GM19463 (cell line): ENCODE data around the gene NNAT.

Experiments
- ATAC-seq: cut with Tn5 transposase; IDR thresholded peaks from one replicate; pipeline ENCODE4 v1.9.1; 2021; ENCODE audit warnings: mild to moderate bottlenecking, moderate library complexity; ENCODE audit not compliant: unreplicated experiment

The NNAT gene

DNA sequence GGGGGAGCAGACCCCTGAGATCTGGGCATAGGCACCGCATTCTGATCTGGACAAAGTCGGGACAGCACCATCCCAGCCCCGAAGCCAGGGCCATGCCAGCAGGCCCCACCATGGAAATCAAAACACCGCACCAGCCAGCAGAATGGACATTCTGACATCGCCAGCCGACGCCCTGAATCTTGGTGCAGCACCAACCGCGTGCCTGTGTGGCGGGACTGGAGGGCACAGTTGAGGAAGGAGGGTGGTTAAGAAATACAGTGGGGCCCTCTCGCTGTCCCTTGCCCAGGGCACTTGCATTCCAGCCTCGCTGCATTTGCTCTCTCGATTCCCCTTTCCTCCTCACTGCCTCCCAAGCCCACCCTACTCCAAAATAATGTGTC, 2.0 kb downstream of the NNAT start:
- ATAC-seq: no peak

DNA sequence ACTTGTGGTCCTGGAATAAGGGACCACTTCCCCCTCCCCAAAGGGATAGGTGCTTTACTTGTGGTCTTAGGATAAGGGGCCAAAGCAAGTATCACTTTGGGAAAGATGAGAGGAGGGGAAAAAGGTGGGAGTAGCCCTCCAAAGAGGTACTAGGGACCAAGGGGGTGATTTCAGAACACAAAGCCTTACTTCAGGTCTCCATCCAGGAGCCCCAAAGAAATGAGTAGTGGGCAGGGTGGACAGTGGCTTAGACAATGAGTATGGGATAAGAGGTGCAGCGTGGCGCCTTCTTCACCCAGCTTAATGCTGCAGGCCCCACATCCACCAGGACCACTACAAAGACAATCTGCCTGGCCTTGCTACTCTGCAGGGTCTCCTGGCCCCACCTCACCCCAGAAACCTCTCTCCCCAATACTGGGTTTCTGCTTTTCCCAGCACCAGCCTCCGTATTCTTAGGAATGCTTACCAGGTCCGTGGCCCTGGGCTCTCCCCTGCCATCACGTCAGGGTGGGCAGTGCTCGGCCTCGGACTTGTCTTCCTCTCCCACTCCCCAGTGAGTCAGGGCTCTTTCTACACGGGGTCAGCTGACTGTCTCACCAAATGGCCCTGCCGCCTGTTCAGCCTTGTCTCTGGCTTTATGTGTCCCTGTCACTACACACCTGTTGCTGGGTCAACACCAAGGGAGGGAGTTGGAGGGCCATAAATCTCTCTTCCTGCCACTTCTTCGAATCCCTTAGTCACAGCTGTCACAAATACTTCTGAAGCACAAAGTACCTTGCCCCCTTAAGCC, 3.1 kb downstream of the NNAT start:
- no peak for ATAC-seq

DNA sequence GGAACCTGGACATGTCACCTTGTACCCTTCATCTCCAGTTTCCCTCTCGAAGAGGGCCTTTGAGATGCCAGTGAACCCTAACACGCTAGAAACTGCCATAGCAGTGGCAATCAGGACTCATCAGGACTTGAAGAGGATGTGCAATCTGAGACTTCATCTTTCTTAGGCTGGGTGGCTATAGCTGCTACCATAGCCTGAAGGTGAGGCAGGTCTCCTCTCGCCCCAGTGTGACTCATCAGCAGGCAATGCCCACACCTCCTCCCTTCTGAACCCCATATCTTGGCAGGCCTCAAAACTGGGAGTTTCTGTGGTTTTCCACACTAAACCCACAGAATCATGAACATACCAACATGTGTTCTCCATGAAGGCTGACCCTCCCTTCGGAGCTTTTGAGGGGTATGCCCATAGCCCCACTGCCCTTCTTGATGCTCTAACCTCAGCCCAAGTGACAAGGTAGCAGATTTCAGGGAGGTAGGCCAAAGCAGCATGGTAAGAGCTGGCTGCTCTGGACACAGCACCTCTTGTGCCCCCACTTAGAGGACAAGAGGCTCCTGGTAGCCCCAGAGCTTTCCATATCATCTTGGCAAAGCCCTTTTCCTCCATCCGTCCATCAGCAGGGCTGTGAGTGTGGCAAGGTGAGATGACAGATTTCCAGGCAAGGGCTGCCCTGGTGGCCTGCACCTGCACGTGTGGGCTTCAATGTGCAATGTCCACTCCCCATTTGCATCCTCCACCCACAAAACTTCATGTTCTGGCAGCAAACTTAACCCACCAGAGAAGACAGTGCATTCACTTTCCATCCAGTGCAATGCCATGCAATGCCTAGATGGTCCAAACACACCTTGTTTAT, 4.0 kb downstream of the NNAT start:
- no peak for ATAC-seq

DNA sequence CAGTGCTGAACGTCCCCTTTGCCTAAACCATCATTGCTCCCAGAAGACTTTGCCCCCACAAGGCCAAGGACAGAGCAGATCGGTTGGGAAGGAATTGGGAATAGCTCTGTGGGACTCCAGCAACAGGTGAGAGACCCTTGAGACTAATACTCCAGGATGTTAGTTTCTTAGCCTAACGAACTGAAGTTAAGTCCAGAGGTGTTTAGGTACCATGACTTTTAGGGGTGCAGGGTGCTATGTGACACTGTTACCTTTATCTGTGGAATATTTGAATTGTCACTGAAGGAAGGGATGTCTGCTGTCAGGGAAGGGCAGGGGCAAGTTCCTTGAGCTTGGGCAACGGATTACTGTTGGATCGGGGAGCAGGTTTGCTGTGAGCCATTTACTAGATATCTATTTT, 4.8 kb downstream of the NNAT start:
- no peak for ATAC-seq

DNA sequence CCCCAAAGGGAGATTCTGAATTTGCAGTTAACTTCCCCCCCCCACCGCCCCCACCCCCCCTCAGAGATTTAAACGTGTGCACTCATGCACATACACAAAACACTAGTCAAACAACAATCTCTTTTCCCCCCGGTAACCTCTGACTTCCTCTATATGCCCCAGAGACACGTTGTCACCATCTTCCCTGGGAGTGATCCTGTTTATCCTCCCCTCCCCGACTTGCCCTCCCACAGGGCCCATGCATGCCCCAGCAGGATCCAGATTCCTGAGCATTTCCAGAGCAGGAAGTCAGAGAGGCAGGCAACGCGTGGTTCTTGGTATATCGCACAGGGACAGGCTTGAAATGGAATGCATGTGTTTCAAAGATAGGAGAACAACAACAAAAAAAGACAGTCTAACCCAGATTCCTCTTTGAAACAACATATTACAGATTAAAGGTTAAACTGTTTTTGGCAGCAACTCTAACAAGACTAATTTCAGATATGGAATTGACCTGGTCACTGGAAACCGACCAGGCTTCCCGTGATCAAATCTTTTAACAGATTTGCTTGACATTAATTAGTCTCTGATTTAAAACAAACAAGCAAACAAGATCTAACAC, 5.3 kb downstream of the NNAT start:
- ATAC-seq: no peak

DNA sequence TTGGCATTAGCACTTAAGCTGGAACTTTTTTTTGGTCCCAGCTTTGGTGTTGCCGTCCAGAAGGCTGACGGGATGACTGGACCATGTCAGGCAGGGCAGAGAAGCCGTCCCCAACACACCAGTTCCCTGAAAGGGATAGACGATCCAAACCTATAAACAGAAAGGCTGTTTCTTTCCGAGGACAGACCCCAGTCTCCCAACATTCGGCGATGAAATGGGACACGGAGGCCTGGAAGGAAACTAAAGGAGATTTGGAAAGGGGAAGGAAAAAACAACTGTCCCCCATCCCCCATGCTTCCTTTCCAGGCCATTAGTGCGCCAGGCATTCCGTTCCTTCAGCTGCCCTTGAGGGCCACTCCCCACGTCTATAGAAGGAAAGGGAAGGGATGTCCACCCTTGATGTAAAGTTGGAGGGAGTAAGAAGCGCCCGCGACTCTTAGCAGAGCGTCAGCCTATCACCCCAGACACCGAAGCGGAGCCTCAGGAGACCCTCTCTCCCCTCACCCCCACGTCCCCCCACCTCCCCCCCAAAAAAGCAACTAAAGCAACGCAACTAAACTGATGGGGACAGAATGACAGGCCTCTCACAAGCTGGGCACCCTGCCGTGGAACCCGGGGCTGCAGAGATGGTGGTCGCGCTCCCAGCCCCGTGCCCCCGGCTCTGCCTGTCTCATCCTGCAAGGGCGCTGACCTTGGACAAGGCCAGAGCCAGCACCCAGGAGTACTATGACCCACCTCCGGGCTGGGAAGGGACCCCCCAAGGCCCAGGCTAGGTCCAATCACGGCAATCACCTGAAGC, 6.0 kb downstream of the NNAT start:
- no peak for ATAC-seq

DNA sequence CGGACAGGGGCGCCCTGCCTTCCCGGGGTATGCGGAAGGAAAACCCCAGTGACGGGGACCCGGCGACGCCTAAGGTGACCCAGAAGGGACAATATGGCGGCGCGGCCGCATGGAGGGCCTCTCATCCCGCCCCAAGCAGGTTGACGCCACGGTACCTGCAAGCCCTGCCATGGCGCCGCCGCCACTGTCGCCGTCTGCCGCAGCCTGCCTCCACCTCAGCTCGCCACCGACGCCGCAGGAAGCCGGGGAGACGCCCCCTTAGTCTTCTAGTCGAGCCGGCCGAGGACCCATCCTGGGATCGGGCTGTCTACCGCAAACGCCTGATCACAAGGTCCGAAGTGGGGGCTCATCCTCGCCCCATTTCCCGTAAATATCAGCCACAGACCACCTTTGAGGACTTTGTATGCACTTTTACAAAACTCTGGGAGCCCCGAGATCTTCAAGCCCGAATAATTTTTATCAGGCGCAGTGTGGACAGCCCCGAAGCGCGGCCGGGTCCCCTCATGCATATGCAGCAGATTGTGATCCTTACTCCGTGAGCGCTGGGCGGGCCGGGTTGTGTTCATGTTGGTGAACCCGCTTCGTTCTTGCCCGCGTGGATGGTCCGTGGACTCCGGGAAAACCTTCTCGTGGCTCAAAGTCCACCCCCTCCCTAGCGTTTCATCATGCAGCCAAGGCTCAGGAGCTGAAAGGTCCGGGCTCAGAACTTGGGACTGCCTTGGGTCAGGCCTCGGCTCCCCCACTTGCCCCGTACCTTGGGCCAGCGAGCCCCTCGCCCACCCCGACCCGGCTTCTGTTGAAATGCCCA, 6.8 kb downstream of the NNAT start, which contains the start of gene BLCAP:
TSS of gene BLCAP (minus strand) at position 239 of the 808 bp plus-strand sequence. CDS start 8,702 bp downstream, outside the sequence.
- peak; percentile 68 for ATAC-seq

DNA sequence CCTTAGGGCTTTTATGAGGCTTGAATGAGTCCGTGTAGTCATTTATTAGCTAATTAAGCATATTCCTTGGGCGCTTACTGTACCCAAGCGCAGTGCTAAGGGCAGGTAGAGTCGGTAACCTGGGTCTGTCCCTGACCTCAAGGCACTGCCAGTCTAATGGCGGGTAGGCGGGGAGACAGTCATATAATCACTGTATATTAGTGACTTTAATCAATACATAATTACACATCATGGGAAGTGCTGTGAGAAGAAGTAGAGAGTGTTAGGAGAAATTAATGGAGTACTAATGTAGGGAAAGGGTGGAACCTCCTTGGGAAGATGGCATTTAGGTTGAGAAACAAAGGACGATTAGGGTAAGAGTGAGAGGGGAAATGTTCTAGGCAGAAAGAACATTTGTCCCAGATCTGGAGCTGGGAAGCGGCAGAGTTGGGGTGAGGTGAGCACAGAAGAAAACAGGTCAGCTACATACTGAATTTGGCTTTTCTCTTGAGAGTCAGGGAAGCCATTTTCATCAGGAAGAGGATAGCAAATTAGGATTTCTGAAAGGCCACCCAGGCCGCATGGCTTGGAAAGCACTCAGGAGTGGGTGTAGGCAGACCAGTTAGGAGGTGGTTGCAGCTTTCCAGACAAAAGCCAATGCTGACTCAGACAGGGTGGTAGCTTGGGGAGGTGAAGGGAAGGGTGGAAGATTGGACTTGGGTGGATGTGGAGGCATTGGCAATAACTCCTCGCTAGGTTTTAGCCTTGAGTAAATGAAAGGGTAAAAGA, 7.6 kb downstream of the NNAT start:
- ATAC-seq: no peak

DNA sequence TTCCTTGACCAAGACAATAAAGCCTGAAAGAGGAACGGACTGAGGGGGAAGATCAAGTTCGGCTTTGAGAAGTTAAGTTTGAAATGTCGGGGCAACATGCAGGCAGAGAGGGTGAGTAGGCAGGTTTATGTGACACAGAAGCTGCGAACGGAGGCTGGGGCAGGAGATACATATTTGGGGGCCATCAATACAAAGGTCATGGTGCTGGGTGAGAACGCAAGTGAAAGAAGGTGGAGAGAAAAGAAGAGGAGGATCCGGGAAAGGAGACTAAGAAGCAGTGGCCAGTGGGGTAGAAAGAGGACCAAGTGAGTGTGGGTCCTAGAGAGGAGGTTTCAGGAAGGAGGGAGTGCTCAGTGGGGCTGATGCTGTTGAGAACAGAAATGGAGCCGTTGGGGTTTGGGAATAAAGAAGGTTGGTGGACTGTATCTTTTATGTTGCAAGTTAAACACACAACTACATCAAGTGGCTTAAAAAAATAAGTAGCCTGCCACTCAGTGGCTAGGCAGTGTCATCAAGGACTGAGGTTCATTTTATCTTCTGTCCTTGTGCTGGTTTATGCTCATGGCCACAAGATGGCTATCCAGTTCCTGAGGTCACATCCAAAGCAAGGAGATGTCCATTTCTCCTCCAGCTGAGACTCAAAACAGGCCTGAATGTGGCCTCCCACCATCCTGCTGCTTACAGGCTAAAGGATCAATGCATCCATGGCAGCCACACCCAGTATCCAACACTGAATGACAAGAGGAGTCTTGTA, 8.3 kb downstream of the NNAT start:
- no peak for ATAC-seq

DNA sequence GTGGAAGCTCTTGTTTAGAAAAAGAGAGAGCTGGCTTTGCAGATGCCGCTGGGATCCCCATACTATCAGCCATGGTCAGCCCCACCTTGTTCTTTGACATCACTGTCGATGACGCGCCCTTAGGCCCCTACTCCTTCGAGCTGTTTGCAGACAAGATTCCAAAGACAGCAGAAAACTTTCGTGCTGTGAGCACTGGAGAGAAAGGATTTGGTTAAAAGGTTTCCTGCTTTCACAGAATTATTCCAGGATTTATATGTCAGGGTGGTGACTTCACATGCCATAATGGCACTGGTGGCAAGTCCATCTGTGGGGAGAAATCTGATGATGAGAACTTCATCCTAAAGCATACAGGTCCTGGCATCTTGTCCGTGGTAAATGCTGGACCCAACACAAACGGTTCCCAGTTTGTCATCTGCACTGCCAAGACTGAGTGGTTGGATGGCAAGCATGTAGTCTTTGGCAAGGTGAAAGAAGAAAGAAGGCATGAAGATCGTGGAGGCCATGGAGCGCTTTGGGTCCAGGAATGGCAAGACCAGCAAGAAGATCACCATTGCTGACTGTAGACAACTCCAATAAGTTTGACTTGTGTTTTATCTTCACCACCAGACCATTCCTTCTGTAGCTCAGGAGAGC, 9.0 kb downstream of the NNAT start:
- no peak for ATAC-seq

DNA sequence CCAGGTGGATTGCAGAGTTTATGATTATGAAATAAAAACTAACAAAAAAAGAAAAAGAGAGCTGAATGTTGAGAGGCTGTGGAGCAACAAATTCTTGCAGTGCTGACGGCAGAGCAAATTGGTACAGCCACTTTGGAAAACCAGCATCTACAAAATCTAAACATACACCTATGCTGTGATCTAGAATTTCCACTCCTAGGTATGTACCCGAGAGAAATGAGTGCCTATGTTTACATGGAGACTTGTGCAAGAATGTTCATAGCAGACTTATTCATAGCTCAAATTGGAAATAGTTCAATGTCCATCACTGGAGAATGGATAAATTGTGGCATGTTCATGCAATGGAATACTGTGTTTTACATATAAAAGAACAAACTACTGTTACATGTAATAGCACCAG, 9.6 kb downstream of the NNAT start:
- no peak for ATAC-seq

DNA sequence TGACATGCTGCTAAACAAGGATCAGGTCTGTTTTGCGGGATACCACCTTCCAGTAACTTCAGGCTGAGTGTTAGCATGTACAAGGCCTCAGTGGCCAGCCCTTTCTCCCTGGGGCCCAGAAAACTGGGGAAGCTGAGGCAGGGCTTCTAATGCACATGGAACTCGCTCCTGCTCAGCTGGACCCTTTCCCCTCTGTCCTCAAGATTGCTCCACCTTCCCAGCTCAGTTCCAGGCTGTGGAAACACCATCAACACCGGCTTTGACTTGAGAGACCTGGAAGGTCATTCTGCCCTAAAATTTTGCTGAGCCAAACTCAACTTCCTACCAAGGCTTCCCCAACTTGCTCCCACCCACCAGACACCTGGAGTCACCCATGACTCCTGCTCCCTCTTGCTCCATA, 10.8 kb downstream of the NNAT start:
- no peak for ATAC-seq

DNA sequence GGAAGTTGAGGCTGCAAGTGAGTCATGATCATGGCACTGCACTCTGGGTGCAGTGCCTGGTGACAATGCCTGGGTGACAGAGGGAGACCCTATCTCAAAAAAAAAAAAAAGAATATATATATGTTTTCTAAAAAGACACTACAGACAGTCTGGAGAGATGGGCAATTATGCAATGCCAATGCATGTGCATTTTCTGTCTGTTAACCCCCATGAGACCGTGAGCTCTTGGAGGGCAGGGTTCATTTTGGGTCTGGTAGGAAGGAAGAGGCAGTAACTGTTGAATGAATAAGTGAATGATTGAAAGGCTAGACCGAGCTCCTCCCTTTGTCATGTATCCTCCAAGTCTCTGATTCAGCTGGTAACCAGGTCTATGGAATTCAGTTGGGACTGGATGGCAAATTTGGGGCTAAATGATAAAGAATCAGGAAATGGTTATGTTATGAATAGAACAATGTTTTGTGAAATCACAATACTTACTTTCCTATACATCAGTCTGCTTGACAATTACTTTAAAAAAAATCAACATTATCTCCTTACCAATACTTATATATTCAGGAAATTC, 12.2 kb downstream of the NNAT start:
- no peak for ATAC-seq

DNA sequence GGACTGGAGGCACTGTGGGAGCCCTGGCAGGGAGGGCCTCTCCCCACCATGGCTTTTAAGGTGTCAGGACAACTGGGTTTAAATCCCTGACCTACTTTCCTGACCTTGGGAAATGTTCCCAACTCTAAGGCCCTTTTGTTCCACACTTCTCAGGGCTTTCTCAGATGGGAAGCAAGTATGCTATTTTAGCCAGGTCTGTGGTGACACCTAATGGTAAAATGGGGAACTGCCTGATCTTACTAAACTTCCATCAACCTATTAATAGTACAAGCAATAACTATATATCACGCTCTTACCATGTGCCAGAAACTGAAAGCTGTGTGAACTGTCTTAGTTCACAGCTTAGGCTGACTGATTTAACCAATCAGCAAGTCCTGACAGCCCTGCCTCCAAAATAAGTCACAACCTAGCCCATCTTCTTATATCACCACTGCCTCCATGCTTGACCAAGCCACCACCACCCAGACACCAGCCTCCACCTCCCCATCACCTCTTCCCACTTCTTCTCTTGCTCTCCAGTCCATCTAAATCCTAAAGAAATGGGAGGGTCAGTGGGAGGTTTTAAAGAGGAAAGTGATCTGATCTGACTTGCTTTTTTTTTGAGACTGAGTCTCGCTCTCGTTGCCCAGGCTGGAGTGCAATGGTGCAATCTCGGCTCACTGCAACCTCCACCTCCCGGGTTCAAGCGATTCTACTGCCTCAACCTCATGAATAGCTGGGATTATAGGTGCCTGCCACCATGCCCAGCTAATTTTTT, 13.5 kb downstream of the NNAT start:
- ATAC-seq: peak; percentile 67

DNA sequence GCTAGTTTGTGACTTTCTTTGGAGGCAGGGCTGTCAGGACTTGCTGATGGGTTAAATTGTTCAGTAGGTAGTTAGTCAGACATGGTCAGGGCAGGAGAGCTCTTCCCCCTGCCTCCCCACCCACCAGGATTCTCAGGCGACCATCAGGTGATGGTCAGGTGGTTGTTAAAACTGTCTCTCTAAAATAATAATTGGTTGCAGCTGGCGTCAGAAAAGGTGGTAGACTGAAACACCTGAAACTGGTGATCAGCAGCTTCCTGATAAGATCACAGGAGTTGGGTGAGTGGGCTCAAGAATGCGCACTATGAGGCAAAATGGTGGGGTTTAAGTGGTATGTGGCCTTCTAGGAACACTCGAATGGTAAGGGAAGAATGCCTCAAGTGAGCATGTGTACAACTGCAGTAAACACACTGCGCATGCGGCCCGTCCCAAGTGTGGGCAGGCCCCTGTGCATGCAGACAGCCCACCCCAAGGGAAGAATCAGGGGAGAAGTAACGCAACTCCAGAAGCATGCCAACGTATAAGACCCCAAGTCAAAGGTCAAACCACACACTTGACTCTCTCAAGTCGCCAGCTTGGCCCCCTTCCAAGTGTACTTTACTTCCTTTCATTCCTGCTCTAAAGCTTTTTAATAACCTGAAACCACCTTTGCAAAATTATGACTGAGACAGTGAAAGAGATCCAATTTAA, 14.5 kb downstream of the NNAT start:
- ATAC-seq: no peak

DNA sequence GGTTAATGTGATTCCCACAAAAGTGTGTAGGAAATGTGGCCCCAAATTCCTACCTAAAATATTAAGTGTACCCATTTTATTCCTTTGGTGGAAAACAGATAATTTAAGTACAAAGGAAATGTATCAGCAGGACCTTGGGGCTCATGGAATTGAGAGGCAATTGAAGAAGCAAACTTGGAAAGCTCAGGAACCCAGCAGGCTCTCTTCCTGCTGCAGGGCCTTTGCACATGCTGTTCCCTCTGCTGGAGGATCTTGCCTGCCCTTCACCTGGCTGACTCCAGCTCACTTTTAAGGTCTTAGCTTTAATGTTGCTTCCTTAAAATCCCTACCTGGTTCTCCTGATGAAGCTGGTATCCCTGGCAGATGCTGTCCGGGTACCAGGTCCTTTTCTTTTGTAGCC, 16.5 kb downstream of the NNAT start:
- ATAC-seq: no peak

DNA sequence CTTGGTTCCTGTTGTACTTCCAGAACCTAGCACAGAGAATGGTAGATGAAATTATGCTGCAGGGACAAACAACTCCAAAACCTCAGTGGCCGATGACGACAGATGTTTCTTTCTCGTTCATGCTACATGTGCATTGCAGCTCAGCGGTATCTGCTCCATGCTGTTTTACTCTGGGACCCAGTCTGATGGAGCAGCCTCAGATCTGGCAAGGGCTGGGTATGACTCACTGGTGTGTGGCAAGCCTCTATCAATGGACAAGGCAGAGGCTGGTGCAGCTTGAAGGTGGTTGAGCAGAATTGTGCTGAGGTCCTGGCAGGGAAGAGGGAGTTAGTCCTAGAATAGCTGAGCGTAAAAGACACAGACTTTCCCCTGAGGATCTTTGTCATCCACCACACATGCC, 17.0 kb downstream of the NNAT start:
- ATAC-seq: no peak
